Measurements from ENCODE around the gene ABCB8. TPM values are rescaled to one million over a fixed set of nuclear protein-coding genes. Genes with fewer than 3 reads are reported as not detected.

The ABCB8 gene
- total RNA-seq, 1 donor from 2014 or later, result 38.1 TPM

- TF ChIP-seq, protein P1, sequence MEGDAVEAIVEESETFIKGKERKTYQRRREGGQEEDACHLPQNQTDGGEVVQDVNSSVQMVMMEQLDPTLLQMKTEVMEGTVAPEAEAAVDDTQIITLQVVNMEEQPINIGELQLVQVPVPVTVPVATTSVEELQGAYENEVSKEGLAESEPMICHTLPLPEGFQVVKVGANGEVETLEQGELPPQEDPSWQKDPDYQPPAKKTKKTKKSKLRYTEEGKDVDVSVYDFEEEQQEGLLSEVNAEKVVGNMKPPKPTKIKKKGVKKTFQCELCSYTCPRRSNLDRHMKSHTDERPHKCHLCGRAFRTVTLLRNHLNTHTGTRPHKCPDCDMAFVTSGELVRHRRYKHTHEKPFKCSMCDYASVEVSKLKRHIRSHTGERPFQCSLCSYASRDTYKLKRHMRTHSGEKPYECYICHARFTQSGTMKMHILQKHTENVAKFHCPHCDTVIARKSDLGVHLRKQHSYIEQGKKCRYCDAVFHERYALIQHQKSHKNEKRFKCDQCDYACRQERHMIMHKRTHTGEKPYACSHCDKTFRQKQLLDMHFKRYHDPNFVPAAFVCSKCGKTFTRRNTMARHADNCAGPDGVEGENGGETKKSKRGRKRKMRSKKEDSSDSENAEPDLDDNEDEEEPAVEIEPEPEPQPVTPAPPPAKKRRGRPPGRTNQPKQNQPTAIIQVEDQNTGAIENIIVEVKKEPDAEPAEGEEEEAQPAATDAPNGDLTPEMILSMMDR (IDR thresholded peaks at IDR 0.05), result no peak
- peaks cover 8% of the 10 kb centered on the region for H3K36me3 Mint-ChIP-seq (ENCODE audit: unreplicated experiment)
- H3K4me1 Mint-ChIP-seq (ENCODE audit: unreplicated experiment), result peaks cover 48% of the 10 kb centered on the region
Observed at GRCh38 chr7:151080067-151080521, 51.8 kb downstream of the ABCB8 start.

DNA sequence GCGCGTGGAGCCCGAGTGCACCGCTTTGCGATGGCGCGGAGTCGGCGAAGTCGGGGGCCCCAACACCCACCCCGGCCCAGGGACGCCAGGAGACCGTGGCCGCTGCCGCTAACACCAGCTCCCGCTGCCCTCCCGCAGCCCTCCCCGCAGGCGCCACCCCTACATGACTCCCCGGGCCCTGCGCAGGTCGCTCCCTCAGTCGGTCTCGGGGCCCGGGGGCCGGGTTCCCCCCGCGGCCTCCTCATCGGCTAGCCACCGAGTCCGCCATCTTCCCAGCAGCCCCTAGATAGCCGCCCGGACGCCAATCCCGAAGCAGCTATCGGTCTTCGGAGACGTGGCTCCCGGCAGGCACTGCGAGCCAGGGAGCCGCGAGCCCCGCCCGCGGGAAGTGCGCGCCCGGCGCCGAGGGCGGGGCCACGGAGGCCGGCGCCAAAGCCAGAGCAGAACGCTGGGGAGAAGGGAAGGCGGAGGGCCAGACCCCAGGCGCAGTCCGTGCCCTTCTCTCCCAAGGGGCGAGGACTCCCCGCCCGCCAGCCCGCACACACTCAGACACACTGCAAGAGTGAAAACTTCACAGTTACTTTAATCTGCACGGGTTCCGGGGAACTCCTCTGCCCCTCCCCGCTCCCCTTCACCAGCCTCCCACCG is 52.4 kb downstream of the ABCB8 start, which contains the start of gene FASTK:
Gene FASTK (minus strand): TSS at position 288 of the 648 bp plus-strand sequence. CDS start 43 bp downstream, at position 245.
- H3K27me3 Mint-ChIP-seq (ENCODE audit: unreplicated experiment), result no peaks in the 10 kb centered on the region
- no peaks in the 10 kb centered on the region for H3K9me3 Mint-ChIP-seq (ENCODE audit: unreplicated experiment)
- DNase-seq (ENCODE audit: extremely low spot score, unreplicated experiment), result peak; percentile 96
- TF ChIP-seq, protein P1 (IDR thresholded peaks at IDR 0.05), result no peak
- H3K4me1 Mint-ChIP-seq (ENCODE audit: unreplicated experiment), result peaks cover 54% of the 10 kb centered on the region
- H3K27ac Mint-ChIP-seq (ENCODE audit: unreplicated experiment), result peak within 1 kb of the TSS; percentile 89
- peaks cover 5% of the 10 kb centered on the region for H3K36me3 Mint-ChIP-seq (ENCODE audit: unreplicated experiment)
- peak within 1 kb of the TSS; percentile 89 for H3K4me3 Mint-ChIP-seq (ENCODE audit: unreplicated experiment)

More at GRCh38 chr7:151080067-151080521, 51.8 kb downstream of the ABCB8 start:
- peak overlapping the region; percentile 75 for H3K27ac Mint-ChIP-seq (ENCODE audit: unreplicated experiment)
- H3K9me3 Mint-ChIP-seq (ENCODE audit: unreplicated experiment), result no peaks in the 10 kb centered on the region
- DNase-seq (ENCODE audit: extremely low spot score, unreplicated experiment), result no peak
- H3K27me3 Mint-ChIP-seq (ENCODE audit: unreplicated experiment), result no peaks in the 10 kb centered on the region
- H3K4me3 Mint-ChIP-seq (ENCODE audit: unreplicated experiment), result peak overlapping the region; percentile 82

DNA sequence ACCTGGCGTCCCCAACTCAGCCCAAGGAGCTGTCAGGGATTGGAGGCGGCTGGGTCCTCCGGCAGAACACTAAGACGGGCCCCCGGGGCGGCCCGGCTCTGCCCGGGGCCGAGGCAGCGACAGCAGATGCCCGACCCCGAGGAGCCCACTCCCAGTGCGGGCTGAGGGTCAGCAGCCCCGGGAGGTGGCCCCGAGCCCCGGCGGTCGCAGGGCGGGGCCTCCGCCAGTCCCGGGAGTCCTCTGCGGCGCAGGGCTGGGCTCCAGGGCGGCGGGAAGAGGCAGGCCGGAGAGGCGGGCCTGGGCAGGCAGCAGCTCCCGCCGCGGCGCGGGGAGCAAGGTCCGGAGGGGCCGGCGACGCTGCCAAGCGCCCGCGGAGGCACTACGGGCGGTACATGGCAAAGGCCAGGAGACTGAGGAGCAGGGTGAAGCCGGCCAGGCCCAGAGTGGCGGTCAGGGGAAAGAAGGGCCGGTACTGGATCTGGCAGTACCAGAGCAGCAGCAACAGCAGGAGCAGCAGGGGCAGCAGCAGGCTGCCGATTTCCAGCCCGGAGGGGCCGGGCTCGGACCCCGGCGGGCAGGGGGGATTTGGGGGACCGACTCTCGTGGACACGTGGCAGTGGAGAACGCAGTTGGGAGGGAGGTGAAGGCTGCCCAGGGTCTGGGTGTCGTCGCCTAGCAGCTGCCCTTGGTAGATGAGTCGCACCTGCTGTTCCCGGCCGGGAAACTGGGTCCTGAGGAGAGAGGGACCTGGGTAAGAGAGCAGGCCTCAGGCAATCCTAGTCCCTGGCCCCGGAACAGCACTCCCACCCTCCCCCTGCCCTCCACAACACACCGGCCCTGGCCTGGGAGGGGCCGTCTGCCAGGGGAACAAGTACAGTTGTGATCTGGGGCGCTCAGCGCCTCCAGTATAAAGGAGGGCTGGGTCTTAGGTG is 53.2 kb downstream of the ABCB8 start:
- peaks cover 57% of the 10 kb centered on the region for H3K4me1 Mint-ChIP-seq (ENCODE audit: unreplicated experiment)
- no peaks in the 10 kb centered on the region for H3K9me3 Mint-ChIP-seq (ENCODE audit: unreplicated experiment)
- H3K27ac Mint-ChIP-seq (ENCODE audit: unreplicated experiment), result peak overlapping the region; percentile 89
- H3K27me3 Mint-ChIP-seq (ENCODE audit: unreplicated experiment), result no peaks in the 10 kb centered on the region
- DNase-seq (ENCODE audit: extremely low spot score, unreplicated experiment), result no peak
- H3K36me3 Mint-ChIP-seq (ENCODE audit: unreplicated experiment), result no peaks in the 10 kb centered on the region
- H3K4me3 Mint-ChIP-seq (ENCODE audit: unreplicated experiment), result peak overlapping the region; percentile 89
- TF ChIP-seq, protein P1 (IDR thresholded peaks at IDR 0.05), result no peak

GRCh38 chr7:151082141-151083070 is 54.2 kb downstream of the ABCB8 start:
- Mint-ChIP-seq H3K4me3 (ENCODE audit: unreplicated experiment) (peak overlapping the region; percentile 89), H3K27me3 (ENCODE audit: unreplicated experiment) (no peaks in the 10 kb centered on the region), H3K9me3 (ENCODE audit: unreplicated experiment) (no peaks in the 10 kb centered on the region), H3K4me1 (ENCODE audit: unreplicated experiment) (peaks cover 57% of the 10 kb centered on the region), H3K36me3 (ENCODE audit: unreplicated experiment) (no peaks in the 10 kb centered on the region), H3K27ac (ENCODE audit: unreplicated experiment) (peak overlapping the region; percentile 89)
- DNase-seq (ENCODE audit: extremely low spot score, unreplicated experiment), result no peak
- TF ChIP-seq, protein P1 (IDR thresholded peaks at IDR 0.05), result no peak

Data from osteocyte (in vitro differentiated cells).